Panc1 (cell line): ENCODE measurements around the gene SNED1.

ENCODE experiments used
- POLR2AphosphoS5 ChIP-seq: IDR thresholded peaks from 2 replicates; pipeline ENCODE4 v1.6.1; 2012; ENCODE audit warnings: mild to moderate bottlenecking, low read depth, low read length, moderate library complexity
- SIN3A ChIP-seq: IDR thresholded peaks from 2 replicates; pipeline ENCODE4 v1.6.1; 2012; ENCODE audit warnings: low read depth, mild to moderate bottlenecking, low read length, moderate library complexity, borderline replicate concordance; ENCODE audit not compliant: insufficient read depth
- TF ChIP-seq, protein P1 (sequence below): fragments of 450-650 bp; IDR thresholded peaks from 2 replicates; pipeline ENCODE4 v1.5.1; 2017; ENCODE audit warnings: mild to moderate bottlenecking
- TF ChIP-seq, protein P2 (sequence below), 2 experiments: IDR thresholded peaks; 2 replicates each; pipeline ENCODE4 v1.6.1; 2011 to 2012; ENCODE audit warnings: low read depth in 2 of 2, control low read depth in 1 of 2, low read length in 1 of 2, mild to moderate bottlenecking in 1 of 2, moderate library complexity in 1 of 2; ENCODE audit not compliant: insufficient read depth in 1 of 2

- TF ChIP-seq, protein P1, sequence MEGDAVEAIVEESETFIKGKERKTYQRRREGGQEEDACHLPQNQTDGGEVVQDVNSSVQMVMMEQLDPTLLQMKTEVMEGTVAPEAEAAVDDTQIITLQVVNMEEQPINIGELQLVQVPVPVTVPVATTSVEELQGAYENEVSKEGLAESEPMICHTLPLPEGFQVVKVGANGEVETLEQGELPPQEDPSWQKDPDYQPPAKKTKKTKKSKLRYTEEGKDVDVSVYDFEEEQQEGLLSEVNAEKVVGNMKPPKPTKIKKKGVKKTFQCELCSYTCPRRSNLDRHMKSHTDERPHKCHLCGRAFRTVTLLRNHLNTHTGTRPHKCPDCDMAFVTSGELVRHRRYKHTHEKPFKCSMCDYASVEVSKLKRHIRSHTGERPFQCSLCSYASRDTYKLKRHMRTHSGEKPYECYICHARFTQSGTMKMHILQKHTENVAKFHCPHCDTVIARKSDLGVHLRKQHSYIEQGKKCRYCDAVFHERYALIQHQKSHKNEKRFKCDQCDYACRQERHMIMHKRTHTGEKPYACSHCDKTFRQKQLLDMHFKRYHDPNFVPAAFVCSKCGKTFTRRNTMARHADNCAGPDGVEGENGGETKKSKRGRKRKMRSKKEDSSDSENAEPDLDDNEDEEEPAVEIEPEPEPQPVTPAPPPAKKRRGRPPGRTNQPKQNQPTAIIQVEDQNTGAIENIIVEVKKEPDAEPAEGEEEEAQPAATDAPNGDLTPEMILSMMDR: no peak
- TF ChIP-seq POLR2AphosphoS5: no peak
- TF ChIP-seq SIN3A: no peak
- TF ChIP-seq, protein P2, sequence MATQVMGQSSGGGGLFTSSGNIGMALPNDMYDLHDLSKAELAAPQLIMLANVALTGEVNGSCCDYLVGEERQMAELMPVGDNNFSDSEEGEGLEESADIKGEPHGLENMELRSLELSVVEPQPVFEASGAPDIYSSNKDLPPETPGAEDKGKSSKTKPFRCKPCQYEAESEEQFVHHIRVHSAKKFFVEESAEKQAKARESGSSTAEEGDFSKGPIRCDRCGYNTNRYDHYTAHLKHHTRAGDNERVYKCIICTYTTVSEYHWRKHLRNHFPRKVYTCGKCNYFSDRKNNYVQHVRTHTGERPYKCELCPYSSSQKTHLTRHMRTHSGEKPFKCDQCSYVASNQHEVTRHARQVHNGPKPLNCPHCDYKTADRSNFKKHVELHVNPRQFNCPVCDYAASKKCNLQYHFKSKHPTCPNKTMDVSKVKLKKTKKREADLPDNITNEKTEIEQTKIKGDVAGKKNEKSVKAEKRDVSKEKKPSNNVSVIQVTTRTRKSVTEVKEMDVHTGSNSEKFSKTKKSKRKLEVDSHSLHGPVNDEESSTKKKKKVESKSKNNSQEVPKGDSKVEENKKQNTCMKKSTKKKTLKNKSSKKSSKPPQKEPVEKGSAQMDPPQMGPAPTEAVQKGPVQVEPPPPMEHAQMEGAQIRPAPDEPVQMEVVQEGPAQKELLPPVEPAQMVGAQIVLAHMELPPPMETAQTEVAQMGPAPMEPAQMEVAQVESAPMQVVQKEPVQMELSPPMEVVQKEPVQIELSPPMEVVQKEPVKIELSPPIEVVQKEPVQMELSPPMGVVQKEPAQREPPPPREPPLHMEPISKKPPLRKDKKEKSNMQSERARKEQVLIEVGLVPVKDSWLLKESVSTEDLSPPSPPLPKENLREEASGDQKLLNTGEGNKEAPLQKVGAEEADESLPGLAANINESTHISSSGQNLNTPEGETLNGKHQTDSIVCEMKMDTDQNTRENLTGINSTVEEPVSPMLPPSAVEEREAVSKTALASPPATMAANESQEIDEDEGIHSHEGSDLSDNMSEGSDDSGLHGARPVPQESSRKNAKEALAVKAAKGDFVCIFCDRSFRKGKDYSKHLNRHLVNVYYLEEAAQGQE (IDR thresholded peaks at IDR 0.05; ENCODE audit: insufficient read depth in 1 of 2, low read depth in 2 of 2, low read length in 1 of 2): no peak
Measured at GRCh38 chr2:240970104-240970503, 28.3 kb upstream of the SNED1 start.
